HAP-1 (cell line): ENCODE data around the gene UCN3.

ENCODE experiments used
- DNase-seq, 2 experiments: peaks; one replicate each; pipeline ENCODE4 v3.0.0-alpha.2; 2016 to 2020; ENCODE audit warnings: low spot score in 2 of 2
- H3K27me3 ChIP-seq: fragments of 250-450 bp; sonication (Bioruptor Pico); 2 replicates; pipeline ENCODE4 v1.5.1; 2020; ENCODE audit warnings: low read depth, mild to moderate bottlenecking, moderate library complexity
- H3K36me3 ChIP-seq: fragments of 250-450 bp; sonication (Bioruptor Pico); replicated peaks from 2 replicates; pipeline ENCODE4 v1.5.1; 2020; ENCODE audit warnings: mild to moderate bottlenecking
- H3K4me1 ChIP-seq: fragments of 250-450 bp; sonication (Bioruptor Pico); 2 replicates; pipeline ENCODE4 v1.5.1; 2020; ENCODE audit warnings: mild to moderate bottlenecking
- H3K4me3 ChIP-seq: fragments of 250-450 bp; sonication (Bioruptor Pico); 2 replicates; pipeline ENCODE4 v1.5.1; 2020; ENCODE audit warnings: mild to moderate bottlenecking, moderate library complexity
- H3K9me3 ChIP-seq: fragments of 250-450 bp; sonication (Bioruptor Pico); 2 replicates; pipeline ENCODE4 v1.5.1; 2020; ENCODE audit warnings: mild to moderate bottlenecking, moderate library complexity
- in situ Hi-C: fragments of 300-500 bp; cut with MboI; formaldehyde crosslinking; loops from 3 replicates; pipeline ENCODE4 v1.14.3; 2020; ENCODE audit warnings: low sequenced_read_pairs, inconsistent platforms, mixed read lengths

UCN3 gene

DNA sequence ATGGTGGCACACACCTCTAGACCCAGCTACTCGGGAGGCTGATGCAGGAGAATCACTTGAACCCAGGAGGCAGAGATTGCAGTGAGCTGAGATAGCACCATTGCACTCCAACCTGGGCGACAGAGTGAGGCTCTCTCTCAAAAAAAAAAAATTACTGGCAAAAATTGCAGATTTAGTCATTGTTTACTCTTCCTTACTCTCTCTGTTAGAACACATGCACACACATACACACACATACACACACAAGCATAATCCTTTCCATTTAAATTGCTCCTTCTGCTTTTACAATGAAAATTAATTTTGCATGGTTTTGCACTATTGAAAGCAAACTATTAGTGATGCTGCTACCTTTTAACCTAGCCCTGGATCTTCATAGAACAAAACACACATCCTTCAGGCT is 15.4 kb upstream of the UCN3 start:
- Histone ChIP-seq H3K36me3 (no peaks in the 10 kb centered on the region), H3K9me3 (no peaks in the 10 kb centered on the region), H3K27me3 (0 out of 2 replicates have a peak, but pooled peaks cover 3% of the 10 kb centered on the region), H3K4me3 (no peak overlapping the region), H3K4me1 (no peaks in the 10 kb centered on the region)
- no peak for DNase-seq
- in situ Hi-C loops = no loop called here

DNA sequence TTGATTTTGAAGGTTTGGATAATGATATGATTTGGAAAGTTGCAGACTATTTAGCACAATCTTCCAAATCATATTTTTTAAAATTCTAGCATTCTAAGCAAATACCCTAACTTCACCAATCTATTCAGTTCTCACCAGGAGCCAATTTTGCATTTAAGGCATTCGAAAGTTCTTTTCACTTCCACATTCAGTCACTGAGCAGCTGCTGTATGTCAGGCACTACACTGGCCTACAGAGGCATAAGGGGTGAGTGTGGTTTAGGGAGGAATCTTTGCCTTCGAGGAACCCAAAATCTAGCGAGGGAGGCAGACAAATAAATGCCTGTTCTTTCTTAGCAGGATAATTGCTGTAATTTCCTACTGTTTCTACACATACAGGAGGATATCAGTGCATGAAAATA is 10.7 kb upstream of the UCN3 start:
- DNase-seq = no peak
- 0 out of 2 replicates have a peak, but pooled peaks cover 2% of the 10 kb centered on the region for H3K27me3 ChIP-seq
- no peaks in the 10 kb centered on the region for H3K9me3 ChIP-seq
- H3K4me3 ChIP-seq = no peak overlapping the region
- no peaks in the 10 kb centered on the region for H3K4me1 ChIP-seq
- in situ Hi-C loops = no loop called here
- H3K36me3 ChIP-seq = no peaks in the 10 kb centered on the region

DNA sequence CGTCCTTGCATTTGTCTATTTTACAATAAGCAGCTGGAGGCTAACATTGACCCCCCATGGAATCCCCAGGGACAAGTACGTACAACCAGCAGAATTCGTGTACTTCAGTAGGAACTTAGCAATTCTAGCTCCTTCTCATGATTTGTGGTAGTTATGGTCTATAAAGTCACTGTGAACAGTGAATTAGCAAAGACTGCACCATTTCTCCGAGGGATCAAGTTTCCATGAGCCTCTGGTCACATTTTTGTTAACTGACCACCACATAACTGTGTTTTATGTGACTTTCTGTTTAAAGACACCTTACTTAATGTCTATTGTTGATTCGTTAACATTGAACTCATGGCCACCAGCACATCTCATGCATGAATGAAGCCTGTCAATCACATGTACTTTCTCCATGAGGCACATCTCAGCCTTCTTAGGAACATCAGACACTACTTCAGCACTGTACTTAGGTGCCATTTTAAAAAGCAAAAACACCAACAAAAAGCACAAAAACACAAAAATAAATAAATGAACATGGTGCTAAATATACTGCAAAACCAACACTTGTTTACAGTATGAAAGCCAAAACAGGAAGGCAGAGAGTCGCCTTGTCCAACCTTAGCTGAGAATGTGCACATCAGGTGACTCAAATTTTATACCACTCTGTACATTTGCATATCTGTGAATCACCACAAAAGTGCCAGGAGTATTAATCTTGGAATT is 9.0 kb upstream of the UCN3 start:
- no peaks in the 10 kb centered on the region for H3K9me3 ChIP-seq
- in situ Hi-C loops = no loop called here

DNA sequence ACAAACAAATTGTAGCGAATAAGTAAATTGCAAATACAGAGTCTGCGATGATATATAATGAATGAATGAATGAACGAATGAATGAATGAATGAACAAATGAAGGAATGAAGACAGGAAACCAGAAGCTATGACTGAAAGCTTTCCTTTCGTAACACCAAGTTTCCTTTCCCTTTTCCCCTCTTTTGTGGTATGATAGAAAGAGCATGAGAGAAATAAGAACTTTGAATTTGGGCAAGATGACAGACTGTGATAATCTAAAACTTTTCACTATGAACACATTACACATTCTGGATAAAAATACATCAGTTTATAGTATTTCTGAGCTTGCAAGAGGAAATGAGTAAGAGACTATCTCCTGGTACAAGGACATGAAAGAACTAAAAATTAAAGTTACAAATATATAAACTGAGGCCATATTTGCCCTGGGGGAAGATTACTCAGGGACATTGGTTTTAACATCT is 8.4 kb upstream of the UCN3 start:
- in situ Hi-C loops = no loop called here
- no peaks in the 10 kb centered on the region for H3K4me1 ChIP-seq
- 0 out of 2 replicates have a peak, but pooled peaks cover 2% of the 10 kb centered on the region for H3K27me3 ChIP-seq
- no peak overlapping the region for H3K4me3 ChIP-seq
- H3K9me3 ChIP-seq = no peaks in the 10 kb centered on the region
- no peaks in the 10 kb centered on the region for H3K36me3 ChIP-seq
- no peak for DNase-seq

More for the DNA sequence above, 9.0 kb upstream of the UCN3 start:
- Histone ChIP-seq H3K36me3 (no peaks in the 10 kb centered on the region), H3K4me3 (no peak overlapping the region), H3K4me1 (no peaks in the 10 kb centered on the region), H3K27me3 (0 out of 2 replicates have a peak, but pooled peaks cover 2% of the 10 kb centered on the region)
- DNase-seq = no peak

DNA sequence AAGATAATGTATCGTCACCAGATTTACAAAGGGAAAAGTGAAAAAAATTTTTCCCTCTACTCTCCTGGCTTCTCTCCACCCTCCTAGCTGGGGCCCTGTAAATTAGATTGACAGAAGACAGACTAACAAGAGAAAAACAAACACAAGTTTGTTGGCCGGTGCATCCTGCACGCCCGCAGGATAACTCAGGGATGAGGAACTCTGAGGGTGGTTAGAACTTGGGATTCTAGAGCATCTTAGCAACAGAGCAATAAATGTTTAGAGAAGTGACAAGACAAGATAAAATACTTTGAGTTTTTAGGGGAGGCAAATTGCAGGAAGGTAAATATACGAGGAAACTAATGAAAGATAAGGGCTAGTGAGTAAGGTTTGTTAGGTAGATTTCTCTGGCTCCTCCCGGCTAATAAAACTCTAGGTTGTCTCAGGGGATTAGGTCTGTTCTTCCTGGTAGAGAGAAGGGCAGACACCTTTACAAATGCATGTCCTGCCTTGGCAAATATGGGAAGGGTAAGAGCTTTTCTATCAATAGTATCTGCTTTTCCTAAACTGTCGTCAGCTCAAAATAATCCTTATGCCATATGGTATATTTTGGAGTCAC is 4.3 kb upstream of the UCN3 start:
- no peak overlapping the region for H3K4me3 ChIP-seq
- H3K9me3 ChIP-seq = no peaks in the 10 kb centered on the region
- H3K36me3 ChIP-seq = no peaks in the 10 kb centered on the region
- no peaks in the 10 kb centered on the region for H3K27me3 ChIP-seq
- no peak for DNase-seq
- in situ Hi-C loops = no loop called here
- no peaks in the 10 kb centered on the region for H3K4me1 ChIP-seq

DNA sequence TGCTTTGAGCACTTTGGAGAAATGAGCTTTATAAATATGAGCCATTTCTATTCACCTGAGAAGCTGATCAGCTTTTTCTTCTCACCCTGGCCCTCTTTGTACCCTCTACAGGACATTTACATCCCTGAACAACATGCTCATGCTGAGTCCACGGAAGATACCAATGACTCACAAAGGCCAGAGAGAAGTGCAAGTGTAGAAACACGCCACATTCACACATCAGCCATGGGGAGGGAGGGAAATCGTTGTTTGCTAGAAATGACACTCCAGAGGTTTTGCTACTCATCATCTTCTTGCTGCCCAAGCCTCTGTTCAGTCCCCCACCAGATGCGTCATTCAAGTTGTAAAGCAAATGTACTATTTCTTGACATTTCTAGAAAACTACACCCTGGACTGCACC is 2.8 kb upstream of the UCN3 start:
- H3K4me1 ChIP-seq = no peaks in the 10 kb centered on the region
- no peaks in the 10 kb centered on the region for H3K9me3 ChIP-seq
- DNase-seq = no peak
- no peaks in the 10 kb centered on the region for H3K36me3 ChIP-seq
- no peak overlapping the region for H3K4me3 ChIP-seq
- H3K27me3 ChIP-seq = no peaks in the 10 kb centered on the region
- in situ Hi-C loops = no loop called here

DNA sequence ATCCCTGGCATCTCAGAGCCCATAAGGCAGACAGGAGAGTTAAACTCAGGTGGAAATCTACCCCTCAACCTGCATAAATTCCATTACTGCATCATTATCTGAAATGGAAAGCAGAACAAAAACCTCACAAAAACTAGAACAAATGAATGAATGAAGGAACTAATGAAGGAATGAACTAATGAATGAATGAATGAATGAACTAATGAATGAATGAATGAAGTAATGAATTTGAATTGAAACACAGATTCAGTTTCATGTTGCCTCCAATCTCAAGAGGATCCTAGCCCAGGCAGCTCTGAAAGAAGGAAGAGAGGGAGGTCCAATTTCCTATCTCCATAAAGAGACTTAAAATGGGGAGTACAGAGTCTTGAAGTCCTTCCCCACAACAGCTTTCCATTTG is 1.9 kb upstream of the UCN3 start:
- DNase-seq = no peak
- in situ Hi-C loops = no loop called here
- Histone ChIP-seq H3K27me3 (no peaks in the 10 kb centered on the region), H3K4me3 (no peak overlapping the region), H3K36me3 (no peaks in the 10 kb centered on the region), H3K4me1 (no peaks in the 10 kb centered on the region), H3K9me3 (no peaks in the 10 kb centered on the region)

DNA sequence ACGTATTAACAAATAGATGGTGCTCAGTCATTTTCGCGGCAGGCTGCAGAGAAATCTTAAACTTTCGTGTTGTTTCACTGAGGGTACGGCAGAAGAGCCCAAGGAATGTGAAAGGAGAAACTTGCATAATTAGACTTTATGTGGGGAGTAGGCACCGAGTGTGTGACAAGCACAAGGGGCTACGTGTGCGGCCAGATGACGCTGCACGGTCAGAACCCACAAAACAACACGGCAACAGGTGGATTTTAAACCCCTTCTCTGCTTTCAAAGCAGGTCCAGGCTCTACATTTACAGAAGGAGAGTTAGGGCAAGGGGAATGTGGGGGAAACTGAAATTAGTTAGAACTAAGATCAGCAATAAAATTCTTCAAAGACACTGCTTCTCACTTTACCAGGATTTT is 392 bp upstream of the UCN3 start:
- in situ Hi-C loops = no loop called here
- DNase-seq = no peak
- no peaks in the 10 kb centered on the region for H3K27me3 ChIP-seq
- H3K9me3 ChIP-seq = no peaks in the 10 kb centered on the region
- H3K4me3 ChIP-seq = no peak overlapping the region
- H3K36me3 ChIP-seq = no peaks in the 10 kb centered on the region
- H3K4me1 ChIP-seq = no peaks in the 10 kb centered on the region

DNA sequence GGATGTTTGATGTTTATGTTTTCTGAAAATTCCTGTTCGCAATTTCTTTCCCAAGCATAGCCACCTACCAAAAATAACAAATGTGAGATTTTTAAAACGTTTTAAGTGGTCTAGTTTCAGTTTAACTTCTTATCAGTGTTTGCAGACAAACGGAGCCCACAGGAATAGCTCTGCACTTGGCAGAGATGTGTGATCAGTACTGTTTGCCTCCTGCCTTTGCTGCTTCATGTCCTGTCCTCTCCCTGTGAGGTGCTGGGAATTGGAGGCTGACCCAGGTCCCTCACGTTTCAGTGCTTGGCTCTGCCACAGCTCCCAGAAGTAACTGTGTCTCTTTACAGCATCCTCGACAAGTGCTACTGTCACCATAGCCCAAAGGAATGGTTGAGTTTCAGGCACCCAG is 1.2 kb downstream of the UCN3 start:
- Histone ChIP-seq H3K27me3 (no peaks in the 10 kb centered on the region), H3K4me1 (no peaks in the 10 kb centered on the region), H3K9me3 (no peaks in the 10 kb centered on the region), H3K4me3 (no peak overlapping the region), H3K36me3 (no peaks in the 10 kb centered on the region)
- in situ Hi-C loops = no loop called here
- DNase-seq = no peak

DNA sequence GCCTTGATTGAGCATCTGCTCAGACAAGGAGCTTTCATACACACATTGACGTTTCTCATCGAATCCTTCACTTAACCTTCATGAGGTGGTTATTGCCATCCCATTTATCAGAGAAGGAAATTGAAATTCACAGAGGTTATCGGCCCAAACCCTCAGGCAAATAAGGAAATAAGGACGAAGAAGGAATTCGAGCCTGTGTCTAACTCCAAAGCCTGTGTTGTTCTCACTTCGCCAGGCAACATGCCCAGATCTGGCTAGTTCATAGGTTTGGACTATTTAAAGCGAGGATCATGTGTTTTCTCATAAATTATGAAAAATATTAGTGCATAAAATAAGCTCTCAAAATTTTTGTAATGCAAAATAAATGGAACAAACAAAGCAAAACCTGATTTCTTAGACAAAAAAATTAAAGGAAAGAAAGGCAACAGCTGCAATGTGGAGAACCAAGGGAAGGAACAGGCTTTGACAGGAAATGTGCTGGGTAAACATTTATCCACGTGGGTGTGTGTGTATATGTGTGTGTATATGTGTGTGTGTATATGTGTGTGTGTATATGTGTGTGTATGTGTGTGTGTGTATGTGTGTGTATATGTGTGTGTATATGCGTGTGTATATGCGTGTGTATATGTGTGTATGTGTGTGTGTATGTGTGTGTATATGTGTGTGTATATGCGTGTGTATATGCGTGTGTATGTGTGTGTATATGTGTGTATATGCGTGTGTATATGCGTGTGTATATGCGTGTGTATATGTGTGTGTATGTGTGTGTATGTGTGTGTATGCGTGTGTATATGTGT is 4.8 kb downstream of the UCN3 start:
- no peaks in the 10 kb centered on the region for H3K27me3 ChIP-seq
- no peaks in the 10 kb centered on the region for H3K9me3 ChIP-seq
- H3K36me3 ChIP-seq = no peaks in the 10 kb centered on the region
- in situ Hi-C loops = no loop called here
- DNase-seq = no peak
- no peaks in the 10 kb centered on the region for H3K4me1 ChIP-seq
- H3K4me3 ChIP-seq = no peak overlapping the region

DNA sequence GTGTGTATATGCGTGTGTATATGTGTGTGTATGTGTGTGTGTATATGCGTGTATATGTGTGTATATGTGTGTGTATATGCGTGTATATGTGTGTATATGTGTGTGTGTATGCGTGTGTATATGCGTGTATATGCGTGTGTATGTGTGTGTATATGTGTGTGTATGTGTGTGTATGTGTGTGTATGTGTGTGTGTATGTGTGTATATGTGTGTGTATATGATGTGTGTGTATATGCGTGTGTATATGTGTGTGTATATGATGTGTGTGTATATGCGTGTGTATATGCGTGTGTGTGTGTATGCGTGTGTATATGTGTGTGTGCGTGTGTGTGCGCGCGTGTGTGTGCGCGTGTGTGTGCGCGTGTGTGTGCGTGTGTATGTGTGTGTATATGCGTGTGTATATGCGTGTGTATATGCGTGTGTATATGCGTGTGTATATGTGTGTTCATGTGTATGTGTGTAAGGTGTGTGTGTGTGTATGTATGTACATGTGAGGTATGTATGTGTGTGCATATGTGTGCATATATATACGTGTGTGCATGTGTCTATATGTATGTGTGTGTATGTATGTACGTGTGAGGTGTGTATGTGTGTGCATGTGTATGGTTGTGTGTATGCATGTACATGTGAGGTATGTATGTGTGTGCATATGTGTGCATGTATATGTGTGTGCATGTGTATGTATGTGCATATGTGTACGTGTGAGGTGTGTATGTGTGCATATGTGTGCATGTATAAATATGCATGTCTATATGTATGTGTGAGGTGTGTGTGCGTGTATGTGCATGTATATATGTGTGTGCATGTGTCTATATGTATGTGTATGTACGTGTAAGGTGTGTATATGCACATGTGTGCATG is 6.0 kb downstream of the UCN3 start:
- no peak for DNase-seq
- no peaks in the 10 kb centered on the region for H3K4me1 ChIP-seq
- no peaks in the 10 kb centered on the region for H3K9me3 ChIP-seq

DNA sequence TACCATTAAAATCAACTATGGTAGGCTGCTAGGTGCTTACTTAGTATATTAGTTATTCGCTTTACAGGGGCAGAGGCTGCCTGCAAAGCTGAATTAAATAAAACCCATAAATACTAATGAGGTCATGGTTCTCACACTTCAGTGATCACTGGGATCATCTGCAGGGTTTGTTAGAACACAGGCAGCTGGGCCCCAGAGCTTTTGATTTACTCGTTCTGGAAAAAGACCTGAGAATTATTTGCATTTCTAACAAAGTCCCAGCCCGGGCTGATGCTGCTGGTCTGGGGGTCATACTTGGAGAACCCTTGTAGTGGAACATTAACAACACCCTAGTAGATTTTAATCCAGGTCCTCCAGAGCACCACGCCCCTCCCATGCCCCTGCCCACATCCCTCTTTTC is 8.5 kb downstream of the UCN3 start:
- Histone ChIP-seq H3K4me1 (no peaks in the 10 kb centered on the region), H3K4me3 (no peak overlapping the region), H3K9me3 (no peaks in the 10 kb centered on the region), H3K36me3 (no peaks in the 10 kb centered on the region), H3K27me3 (no peaks in the 10 kb centered on the region)
- in situ Hi-C loops = no loop called here
- no peak for DNase-seq

More for the DNA sequence above, 6.0 kb downstream of the UCN3 start:
- Histone ChIP-seq H3K4me3 (no peak overlapping the region), H3K36me3 (no peaks in the 10 kb centered on the region), H3K27me3 (no peaks in the 10 kb centered on the region)
- in situ Hi-C loops = no loop called here

DNA sequence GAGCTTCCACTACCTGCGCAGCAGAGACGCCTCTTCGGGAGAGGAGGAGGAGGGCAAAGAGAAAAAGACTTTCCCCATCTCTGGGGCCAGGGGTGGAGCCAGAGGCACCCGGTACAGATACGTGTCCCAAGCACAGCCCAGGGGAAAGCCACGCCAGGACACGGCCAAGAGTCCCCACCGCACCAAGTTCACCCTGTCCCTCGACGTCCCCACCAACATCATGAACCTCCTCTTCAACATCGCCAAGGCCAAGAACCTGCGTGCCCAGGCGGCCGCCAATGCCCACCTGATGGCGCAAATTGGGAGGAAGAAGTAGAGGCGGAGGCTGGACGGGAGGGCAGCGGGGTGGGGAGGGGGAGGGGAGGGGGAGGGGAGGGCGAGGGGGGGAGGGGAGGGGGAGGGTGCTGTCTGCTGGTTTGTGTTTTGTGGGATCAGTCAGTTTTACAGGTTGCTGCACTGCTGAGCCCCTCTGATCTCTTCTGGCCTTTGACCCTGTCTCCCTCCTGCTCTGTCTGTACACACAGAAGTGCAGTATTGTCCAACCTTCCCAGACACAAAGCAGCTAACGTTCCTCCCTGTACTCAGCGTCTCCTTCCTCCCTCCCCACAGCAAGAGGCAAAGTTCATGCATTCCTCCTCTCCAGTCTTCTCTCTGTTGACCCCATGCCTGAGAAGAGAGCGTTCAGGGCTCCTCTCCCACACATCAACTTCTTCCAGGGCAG is 9.3 kb downstream of the UCN3 start:
- in situ Hi-C loops = no loop called here
- Histone ChIP-seq H3K36me3 (no peaks in the 10 kb centered on the region), H3K9me3 (no peaks in the 10 kb centered on the region), H3K4me3 (no peak overlapping the region), H3K4me1 (no peaks in the 10 kb centered on the region), H3K27me3 (no peaks in the 10 kb centered on the region)
- no peak for DNase-seq
